ENCODE data around the gene CSF2RB.

CSF2RB gene

GRCh38 chr22:36922711-36923110 is 9.3 kb downstream of the CSF2RB start:
- no peak for DNase-seq

GRCh38 chr22:36923131-36923788 is 9.8 kb downstream of the CSF2RB start:
- DNase-seq: no peak

DNA sequence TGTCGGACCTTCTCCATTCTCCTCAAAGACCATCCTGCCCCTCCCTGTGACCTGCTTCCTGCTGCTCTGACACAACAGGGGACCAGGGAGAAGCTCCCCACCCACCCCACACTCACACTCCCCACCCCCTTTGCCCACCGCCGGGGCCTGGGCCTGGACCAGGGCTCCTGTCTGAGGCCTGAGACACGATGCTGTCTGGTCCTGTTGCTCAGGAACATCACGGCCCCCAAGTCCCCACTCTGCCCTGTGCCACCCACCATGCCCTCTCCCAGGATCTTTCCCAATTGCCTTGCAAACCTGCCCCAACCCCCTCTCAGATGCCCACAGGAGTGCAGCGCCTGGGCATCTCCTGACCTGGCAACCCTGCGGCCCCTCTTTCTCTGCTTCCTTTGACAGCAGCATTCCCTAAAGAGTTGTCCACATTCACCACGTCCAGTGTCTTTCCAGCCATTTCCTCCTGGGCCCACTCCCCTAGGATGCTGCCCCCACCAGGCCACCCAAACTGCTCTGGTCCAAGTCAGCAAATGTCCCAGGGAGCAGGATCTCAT is 10.8 kb downstream of the CSF2RB start:
- no peak for DNase-seq

GRCh38 chr22:36925388-36926290 is 12.2 kb downstream of the CSF2RB start:
- no peak for DNase-seq

GRCh38 chr22:36926309-36926708 is 12.9 kb downstream of the CSF2RB start:
- no peak for DNase-seq

- no peak for DNase-seq
Observed at GRCh38 chr22:36926721-36927435, 13.4 kb downstream of the CSF2RB start.

DNA sequence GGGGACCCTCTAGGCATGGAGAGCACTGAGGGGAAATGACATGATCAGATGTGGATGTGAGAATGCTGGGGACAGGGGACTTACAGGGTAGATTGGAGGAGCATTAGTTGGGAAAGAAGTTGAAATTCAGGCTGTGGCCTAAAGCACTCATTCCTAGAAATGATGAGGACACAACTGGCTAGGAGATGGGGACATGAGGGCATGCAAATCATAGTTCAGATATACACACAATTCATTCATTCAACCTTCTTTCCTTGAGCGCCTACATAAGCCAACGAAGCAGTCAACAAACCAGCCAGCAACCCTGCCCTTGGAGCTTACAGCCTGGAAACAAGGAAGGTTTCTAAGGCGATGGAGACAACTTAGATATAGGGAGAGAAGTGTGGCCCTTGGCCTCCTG is 14.2 kb downstream of the CSF2RB start:
- no peak for DNase-seq

DNA sequence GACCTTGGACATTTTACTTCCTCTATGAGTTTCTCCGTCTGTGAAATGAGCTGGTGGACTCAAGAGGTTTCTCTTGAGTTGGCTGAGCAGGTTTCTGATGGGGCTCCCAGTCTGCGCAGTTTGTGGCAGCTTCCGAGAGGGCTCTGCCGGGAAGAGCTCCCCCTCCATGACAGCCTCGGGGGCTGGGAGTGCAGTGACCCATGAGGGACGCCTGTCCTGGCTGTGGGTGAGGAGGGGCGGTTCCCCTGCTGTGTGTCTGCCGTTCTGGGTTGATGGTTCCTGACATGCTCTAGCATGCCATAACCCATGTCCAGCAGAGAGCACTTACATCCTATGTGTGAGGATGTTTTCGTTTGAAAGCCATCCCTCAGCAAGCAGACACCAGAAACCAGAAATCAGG is 14.8 kb downstream of the CSF2RB start:
- DNase-seq: no peak

GRCh38 chr22:36928786-36929535 is 15.5 kb downstream of the CSF2RB start:
- no peak for DNase-seq

DNA sequence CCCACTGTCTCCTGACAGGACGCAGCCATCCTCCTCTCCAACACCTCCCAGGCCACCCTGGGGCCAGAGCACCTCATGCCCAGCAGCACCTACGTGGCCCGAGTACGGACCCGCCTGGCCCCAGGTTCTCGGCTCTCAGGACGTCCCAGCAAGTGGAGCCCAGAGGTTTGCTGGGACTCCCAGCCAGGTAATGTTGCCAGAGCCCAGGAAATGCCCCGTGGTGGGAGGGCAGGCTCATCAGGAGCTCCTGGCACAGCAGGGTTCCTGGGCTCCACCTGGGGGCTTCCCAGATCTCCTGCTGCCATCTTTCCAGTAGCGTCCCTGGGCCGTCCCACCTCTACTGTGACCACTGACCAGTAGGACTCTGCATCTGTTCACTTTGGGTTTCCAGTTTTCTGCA is 16.2 kb downstream of the CSF2RB start:
- DNase-seq: no peak

DNA sequence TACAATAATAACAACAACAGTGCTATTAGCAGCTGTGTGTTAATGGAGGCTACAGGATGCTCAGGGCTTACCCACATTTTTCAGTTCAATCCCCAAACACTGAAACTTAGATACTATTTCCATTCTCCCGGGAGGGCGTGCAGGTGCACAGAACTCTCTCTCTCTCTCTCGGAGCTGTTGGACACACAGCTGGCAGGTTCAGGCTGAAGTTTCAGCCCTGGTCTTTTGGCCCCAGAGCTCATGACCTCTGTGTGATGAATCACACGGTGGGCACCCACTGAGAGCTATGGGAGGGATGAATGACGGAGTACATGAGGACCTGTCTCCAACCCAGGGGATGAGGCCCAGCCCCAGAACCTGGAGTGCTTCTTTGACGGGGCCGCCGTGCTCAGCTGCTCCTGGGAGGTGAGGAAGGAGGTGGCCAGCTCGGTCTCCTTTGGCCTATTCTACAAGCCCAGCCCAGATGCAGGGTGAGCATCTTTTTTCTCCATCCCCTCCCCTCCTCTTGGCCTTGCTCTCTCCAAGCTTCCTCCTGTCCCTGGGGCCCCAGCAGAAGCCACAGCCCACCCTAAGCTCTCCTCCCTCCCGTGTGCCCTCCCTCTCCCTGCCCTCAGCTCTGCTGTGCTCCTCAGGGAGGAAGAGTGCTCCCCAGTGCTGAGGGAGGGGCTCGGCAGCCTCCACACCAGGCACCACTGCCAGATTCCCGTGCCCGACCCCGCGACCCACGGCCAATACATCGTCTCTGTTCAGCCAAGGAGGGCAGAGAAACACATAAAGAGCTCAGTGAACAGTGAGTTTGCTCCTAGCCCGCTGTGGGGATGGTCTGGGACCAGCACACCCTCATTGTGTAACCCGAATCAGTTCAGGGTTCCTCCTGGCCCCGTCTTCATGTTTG is 16.9 kb downstream of the CSF2RB start:
- no peak for DNase-seq

DNA sequence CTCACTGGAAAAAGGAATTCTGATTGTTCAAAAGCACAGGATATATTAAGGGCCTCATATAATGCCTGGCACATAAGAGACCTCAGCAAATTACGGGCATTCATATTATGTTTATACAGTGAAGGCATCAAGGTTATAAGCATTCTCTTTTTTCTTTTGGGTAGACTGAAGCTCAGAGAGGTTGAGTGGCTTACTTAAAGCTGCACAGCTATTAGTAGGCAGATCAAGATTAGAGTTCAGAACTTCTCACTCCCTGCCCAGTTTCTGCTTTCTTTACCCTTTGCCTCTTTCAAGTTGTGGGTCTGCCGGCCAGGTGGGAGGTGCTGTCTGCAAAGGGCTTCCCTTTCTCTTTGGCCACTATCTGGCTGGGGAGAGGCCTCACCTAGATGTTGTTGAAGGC is 18.0 kb downstream of the CSF2RB start:
- no peak for DNase-seq

DNA sequence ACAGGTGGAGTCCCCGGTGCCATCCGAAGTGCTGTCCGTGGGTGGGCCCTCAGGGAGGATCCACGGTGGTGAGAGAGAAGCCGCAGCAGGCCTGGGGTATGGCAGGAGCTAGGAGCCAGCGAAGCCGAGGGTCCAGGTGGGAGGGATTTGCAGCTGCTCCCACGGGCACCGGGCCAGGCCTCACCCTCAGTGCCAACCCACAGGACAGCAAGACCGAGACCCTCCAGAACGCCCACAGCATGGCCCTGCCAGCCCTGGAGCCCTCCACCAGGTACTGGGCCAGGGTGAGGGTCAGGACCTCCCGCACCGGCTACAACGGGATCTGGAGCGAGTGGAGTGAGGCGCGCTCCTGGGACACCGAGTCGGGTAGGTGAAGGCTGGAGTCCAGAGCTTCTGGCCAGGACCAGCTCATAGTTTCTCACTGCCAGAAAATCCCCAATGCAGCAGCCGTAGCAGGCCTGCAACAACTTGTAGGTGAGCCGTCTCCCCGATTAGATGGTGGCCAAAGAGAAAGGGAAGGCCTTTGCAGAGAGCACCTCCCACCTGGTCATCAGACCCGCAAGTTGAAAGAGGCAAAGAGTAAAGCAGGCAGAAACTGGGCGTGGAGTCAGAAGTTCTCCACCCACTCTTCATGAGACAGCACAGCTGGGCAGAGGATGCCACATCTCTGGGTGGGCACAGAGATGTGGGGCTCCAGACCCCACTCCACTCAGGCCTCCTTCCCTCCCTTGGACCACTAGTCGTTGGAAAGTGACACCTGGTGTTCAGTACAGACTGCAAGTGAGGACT is 20.4 kb downstream of the CSF2RB start:
- no peak for DNase-seq

DNA sequence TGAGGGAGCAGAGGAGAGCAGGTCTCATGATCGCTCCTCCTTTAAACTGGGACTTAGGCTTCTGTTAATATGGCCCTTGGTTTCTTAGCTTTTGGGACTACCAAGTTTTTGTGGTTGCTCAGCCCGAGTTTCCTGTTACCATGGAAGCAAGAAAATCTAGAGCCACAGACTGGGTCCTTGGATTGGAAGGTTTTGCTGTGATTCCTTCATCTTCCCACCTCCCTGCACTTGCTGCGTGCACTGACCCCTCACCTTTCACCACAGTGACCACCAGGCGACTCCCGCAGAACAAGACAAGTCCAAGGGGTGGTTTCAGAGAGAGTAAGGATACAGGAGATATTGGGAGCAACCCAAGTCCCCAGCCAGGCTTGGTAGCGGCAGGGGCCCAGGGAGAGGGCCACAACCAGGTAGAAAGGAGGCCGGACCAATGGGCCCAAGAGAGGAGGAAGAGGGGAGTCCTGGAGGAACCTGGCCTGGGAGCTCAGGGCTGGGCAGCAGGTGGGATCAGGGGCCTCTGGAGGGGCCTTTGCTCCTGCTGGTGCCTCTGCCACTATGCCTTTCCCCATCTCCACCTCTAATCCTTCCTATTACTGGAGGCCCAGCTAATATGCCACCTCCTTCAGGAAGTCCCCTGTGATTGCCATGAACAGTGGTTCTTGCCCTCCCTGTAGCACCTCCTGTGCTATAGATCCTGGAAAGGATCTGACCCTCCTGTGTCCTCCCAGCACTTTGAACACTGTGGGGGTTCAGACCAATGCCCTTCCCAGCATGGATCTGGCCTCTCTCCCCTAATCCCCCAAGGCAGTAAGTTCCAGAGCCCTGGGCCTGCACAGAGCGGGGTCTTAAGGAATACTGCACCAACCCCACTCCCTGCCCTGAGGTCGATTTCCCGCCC is 21.2 kb downstream of the CSF2RB start:
- DNase-seq: no peak

DNA sequence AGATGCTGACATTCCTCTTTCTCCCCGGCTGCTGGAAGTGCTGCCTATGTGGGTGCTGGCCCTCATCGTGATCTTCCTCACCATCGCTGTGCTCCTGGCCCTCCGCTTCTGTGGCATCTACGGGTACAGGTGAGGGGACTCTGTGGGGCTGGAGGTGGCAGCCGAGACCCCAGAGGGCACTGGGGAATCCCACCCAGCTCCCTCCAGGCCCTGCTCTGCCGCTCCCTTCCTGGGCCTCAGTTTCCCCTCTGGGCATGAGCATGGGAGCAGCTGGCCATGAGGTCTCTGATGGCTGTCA is 21.8 kb downstream of the CSF2RB start:
- DNase-seq: no peak

- DNase-seq: no peak
Observed at GRCh38 chr22:36935694-36936093, 22.3 kb downstream of the CSF2RB start.

GRCh38 chr22:36936362-36937116 is 23.1 kb downstream of the CSF2RB start:
- DNase-seq: no peak

GRCh38 chr22:36937319-36938027 is 24.0 kb downstream of the CSF2RB start:
- no peak for DNase-seq

Measured in midbrain (tissue), 1 donor.